Caco-2 (cell line): Measurements from ENCODE around the gene KDM6A. TPM values are rescaled to one million over a fixed set of nuclear protein-coding genes. Genes with fewer than 3 reads are reported as not detected.

Experiments
- BruUV-seq: library from RNA; stranded (reverse); fragments of 400-500 nt; replicated peaks from 2 replicates; lab custom pipeline; 2021; lab: Mats Ljungman, UMichigan
- CTCF ChIA-PET: fragments of 300-600 bp; sonication (Branson Sonifier 250); formaldehyde crosslinking; loops from one replicate; lab custom pipeline; 2022; ENCODE audit warnings: antibody characterized with exemption; lab: Charles Lee
- POLR2A ChIA-PET: fragments of 300-600 bp; sonication (Branson Sonifier 250); formaldehyde crosslinking; loops from one replicate; lab custom pipeline; 2022; ENCODE audit warnings: antibody characterized with exemption; lab: Charles Lee
- DNase-seq, 2 experiments: peaks; one replicate each; pipeline versions ENCODE4 v3.0.0 to v3.0.0-alpha.2; 2020 to 2022
- H3K27me3 ChIP-seq: replicated peaks from 2 replicates; pipeline ENCODE4 v1.6.0; 2011; ENCODE audit warnings: low read length; ENCODE audit not compliant: control insufficient read depth, insufficient read depth
- H3K36me3 ChIP-seq: 2 replicates; pipeline ENCODE4 v1.5.1; 2011; ENCODE audit warnings: low read length; ENCODE audit not compliant: control insufficient read depth, insufficient read depth
- H3K4me1 ChIP-seq: fragments of 250-450 bp; sonication (Bioruptor Pico); 2 replicates; pipeline ENCODE4 v1.5.1; 2020; ENCODE audit warnings: mild to moderate bottlenecking
- H3K4me3 ChIP-seq: 2 replicates; pipeline ENCODE4 v1.5.1; 2011; ENCODE audit warnings: low read depth, mild to moderate bottlenecking, control low read depth, low read length
- H3K9me3 ChIP-seq: fragments of 250-450 bp; sonication (Bioruptor Pico); 2 replicates; pipeline ENCODE4 v1.5.1; 2020; ENCODE audit warnings: mild to moderate bottlenecking, moderate library complexity
- H3K27ac Mint-ChIP-seq: one replicate; pipeline ENCODE4 v1.8.0; 2022; ENCODE audit warnings: mixed read lengths; ENCODE audit not compliant: unreplicated experiment
- H3K27me3 Mint-ChIP-seq: one replicate; pipeline ENCODE4 v1.8.0; 2022; ENCODE audit warnings: mixed read lengths; ENCODE audit not compliant: insufficient read depth, unreplicated experiment
- H3K36me3 Mint-ChIP-seq: one replicate; pipeline ENCODE4 v1.8.0; 2022; ENCODE audit warnings: mild to moderate bottlenecking, mixed read lengths; ENCODE audit not compliant: insufficient read depth, unreplicated experiment
- H3K4me1 Mint-ChIP-seq: one replicate; pipeline ENCODE4 v1.8.0; 2022; ENCODE audit warnings: low read depth, mixed read lengths; ENCODE audit not compliant: unreplicated experiment
- H3K4me3 Mint-ChIP-seq: one replicate; pipeline ENCODE4 v1.8.0; 2022; ENCODE audit warnings: mild to moderate bottlenecking, moderate library complexity, mixed read lengths; ENCODE audit not compliant: unreplicated experiment
- H3K9me3 Mint-ChIP-seq: one replicate; pipeline ENCODE4 v1.8.0; 2022; ENCODE audit warnings: mixed read lengths; ENCODE audit not compliant: unreplicated experiment
- intact Hi-C: fragments of 100-400 bp; cut with micrococcal nuclease; formaldehyde crosslinking; loops from one replicate; pipeline ENCODE4 v1.10.0; 2022; ENCODE audit not compliant: unreplicated experiment
- total RNA-seq: library from RNA; stranded (reverse); gene quantifications from 2 replicates; pipeline ENCODE4 v1.2.3, GENCODE V29; 2022
- TF ChIP-seq, protein P1 (sequence below), 2 experiments: fragments of 200-600 bp in 1 of 2; IDR thresholded peaks; 1 replicate in 1 of 2; 2 replicates in 1 of 2; pipeline versions ENCODE4 v1.5.1 to v1.8.0; 2011 to 2022; ENCODE audit warnings: antibody characterized with exemption in 1 of 2, control low read depth in 1 of 2, inconsistent platforms in 1 of 2, low read depth in 1 of 2, low read length in 1 of 2, mild to moderate bottlenecking in 1 of 2, moderate library complexity in 1 of 2; ENCODE audit not compliant: insufficient read depth in 1 of 2, severe bottlenecking in 1 of 2, unreplicated experiment in 1 of 2

KDM6A gene
- total RNA-seq, 1 experiment from 2014 or later, result 34.2 TPM

DNA sequence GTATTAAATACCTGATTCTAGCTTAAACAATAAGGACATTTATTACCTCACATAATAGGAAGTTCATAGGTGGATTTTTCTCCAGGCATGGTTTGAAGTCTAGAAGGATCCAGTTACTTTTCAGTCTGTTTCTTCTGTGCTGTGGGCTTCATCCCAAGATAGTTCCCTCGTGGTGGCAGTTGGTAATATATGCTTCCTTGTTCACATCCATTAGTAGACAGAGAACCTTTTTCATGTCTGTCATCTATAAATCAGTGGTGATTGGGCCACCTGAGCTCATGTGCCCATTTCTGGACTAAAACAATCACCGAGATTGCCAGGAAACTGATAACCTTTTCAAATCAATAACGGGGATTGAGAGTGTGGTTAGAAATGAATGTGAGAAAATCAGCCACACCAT, 97.7 kb downstream of the KDM6A start:
- no peak overlapping the region for H3K4me3 ChIP-seq
- CTCF ChIA-PET, result interaction anchor here (1.1 kb wide), 1 partner anchor 98 kb away, joined by 7 read pairs; no protein-coding TSS in a partner anchor
- H3K9me3 ChIP-seq, result no peaks in the 10 kb centered on the region
- BruUV-seq, result no TSS peak
- TF ChIP-seq, protein P1, sequence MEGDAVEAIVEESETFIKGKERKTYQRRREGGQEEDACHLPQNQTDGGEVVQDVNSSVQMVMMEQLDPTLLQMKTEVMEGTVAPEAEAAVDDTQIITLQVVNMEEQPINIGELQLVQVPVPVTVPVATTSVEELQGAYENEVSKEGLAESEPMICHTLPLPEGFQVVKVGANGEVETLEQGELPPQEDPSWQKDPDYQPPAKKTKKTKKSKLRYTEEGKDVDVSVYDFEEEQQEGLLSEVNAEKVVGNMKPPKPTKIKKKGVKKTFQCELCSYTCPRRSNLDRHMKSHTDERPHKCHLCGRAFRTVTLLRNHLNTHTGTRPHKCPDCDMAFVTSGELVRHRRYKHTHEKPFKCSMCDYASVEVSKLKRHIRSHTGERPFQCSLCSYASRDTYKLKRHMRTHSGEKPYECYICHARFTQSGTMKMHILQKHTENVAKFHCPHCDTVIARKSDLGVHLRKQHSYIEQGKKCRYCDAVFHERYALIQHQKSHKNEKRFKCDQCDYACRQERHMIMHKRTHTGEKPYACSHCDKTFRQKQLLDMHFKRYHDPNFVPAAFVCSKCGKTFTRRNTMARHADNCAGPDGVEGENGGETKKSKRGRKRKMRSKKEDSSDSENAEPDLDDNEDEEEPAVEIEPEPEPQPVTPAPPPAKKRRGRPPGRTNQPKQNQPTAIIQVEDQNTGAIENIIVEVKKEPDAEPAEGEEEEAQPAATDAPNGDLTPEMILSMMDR (IDR thresholded peaks at IDR 0.05; ENCODE audit: insufficient read depth in 1 of 2, low read depth in 1 of 2, low read length in 1 of 2, severe bottlenecking in 1 of 2, unreplicated experiment in 1 of 2), result no peak
- H3K9me3 Mint-ChIP-seq, result peaks cover 18% of the 10 kb centered on the region
- no peak overlapping the region for H3K4me3 Mint-ChIP-seq
- intact Hi-C loops, result no loop called here
- H3K27me3 ChIP-seq, result no peaks in the 10 kb centered on the region
- peaks cover 7% of the 10 kb centered on the region for H3K4me1 Mint-ChIP-seq
- H3K27ac Mint-ChIP-seq, result no peak overlapping the region
- no peaks in the 10 kb centered on the region for H3K36me3 ChIP-seq
- DNase-seq, result no peak
- POLR2A ChIA-PET, result no interaction called here
- no peaks in the 10 kb centered on the region for H3K27me3 Mint-ChIP-seq
- 0 out of 2 replicates have a peak, but pooled peaks cover 2% of the 10 kb centered on the region for H3K4me1 ChIP-seq
- H3K36me3 Mint-ChIP-seq, result peaks cover 61% of the 10 kb centered on the region

DNA sequence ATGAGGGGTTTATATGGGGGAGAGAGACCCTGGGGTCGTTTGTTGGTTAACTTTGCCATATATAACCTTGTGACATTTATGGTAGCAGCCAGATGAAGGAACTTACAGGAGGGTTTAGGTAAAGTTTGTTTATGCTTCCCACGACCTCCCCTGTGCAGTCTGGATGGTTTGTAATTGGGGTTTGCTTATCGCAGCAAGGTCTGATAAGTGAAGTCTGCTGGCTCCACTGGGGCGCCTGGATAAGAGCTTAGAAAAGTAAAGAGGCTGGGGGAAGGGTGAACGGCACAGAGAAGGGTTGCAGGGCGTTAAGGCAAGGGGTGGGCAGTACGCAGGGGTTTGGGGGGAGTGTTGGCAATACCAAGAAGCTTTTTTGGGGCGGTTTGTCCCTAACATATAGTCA, 98.7 kb downstream of the KDM6A start:
- TF ChIP-seq, protein P1 (IDR thresholded peaks at IDR 0.05; ENCODE audit: insufficient read depth in 1 of 2, low read depth in 1 of 2, low read length in 1 of 2, severe bottlenecking in 1 of 2, unreplicated experiment in 1 of 2), result no peak
- POLR2A ChIA-PET, result no interaction called here
- H3K4me3 ChIP-seq, result no peak overlapping the region
- 0 out of 2 replicates have a peak, but pooled peaks cover 2% of the 10 kb centered on the region for H3K4me1 ChIP-seq
- Mint-ChIP-seq H3K9me3 (peaks cover 18% of the 10 kb centered on the region), H3K27ac (no peak overlapping the region), H3K4me3 (no peak overlapping the region), H3K36me3 (peaks cover 58% of the 10 kb centered on the region), H3K4me1 (peaks cover 7% of the 10 kb centered on the region), H3K27me3 (no peaks in the 10 kb centered on the region)
- no peaks in the 10 kb centered on the region for H3K27me3 ChIP-seq
- H3K36me3 ChIP-seq, result no peaks in the 10 kb centered on the region
- CTCF ChIA-PET, result no interaction called here
- no peaks in the 10 kb centered on the region for H3K9me3 ChIP-seq
- intact Hi-C loops, result no loop called here
- no TSS peak for BruUV-seq
- no peak for DNase-seq

DNA sequence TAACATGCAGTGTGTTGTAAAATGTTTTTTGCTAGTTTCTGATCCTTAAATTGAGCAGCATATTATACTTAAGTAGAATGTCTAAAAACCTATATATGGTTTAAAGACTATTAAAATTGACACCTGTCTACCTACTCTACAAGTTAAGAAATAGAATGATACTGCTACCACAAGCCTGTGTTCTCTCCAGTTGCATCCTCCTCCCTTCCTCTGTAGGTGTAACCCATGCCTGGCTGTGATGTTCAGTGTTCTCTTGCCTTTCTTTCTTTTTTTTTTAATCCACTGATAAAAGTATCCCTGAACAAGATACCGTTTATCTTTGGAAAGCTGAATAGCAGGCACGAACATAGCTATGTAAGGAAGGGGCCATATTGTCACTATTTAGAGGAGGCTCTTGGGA, 99.1 kb downstream of the KDM6A start:
- Mint-ChIP-seq H3K4me1 (peaks cover 7% of the 10 kb centered on the region), H3K36me3 (peaks cover 53% of the 10 kb centered on the region), H3K4me3 (no peak overlapping the region), H3K9me3 (peaks cover 18% of the 10 kb centered on the region), H3K27ac (no peak overlapping the region), H3K27me3 (no peaks in the 10 kb centered on the region)
- intact Hi-C loops, result no loop called here
- no peak for DNase-seq
- no peaks in the 10 kb centered on the region for H3K9me3 ChIP-seq
- ChIA-PET CTCF (no interaction called here), POLR2A (no interaction called here)
- no peaks in the 10 kb centered on the region for H3K36me3 ChIP-seq
- H3K4me3 ChIP-seq, result no peak overlapping the region
- no TSS peak for BruUV-seq
- H3K4me1 ChIP-seq, result 0 out of 2 replicates have a peak, but pooled peaks cover 1% of the 10 kb centered on the region
- TF ChIP-seq, protein P1 (IDR thresholded peaks at IDR 0.05; ENCODE audit: insufficient read depth in 1 of 2, low read depth in 1 of 2, low read length in 1 of 2, severe bottlenecking in 1 of 2, unreplicated experiment in 1 of 2), result no peak
- H3K27me3 ChIP-seq, result no peaks in the 10 kb centered on the region
